Right lobe of liver (tissue), 6 donors: Measurements from ENCODE around the gene HRH2. TPM values are rescaled to one million over a fixed set of nuclear protein-coding genes. Genes with fewer than 3 reads are reported as not detected.
A peak's percentile ranks its signal among the peaks of the same experiment; 100 is the strongest.

ENCODE experiments used
- ATAC-seq, 4 donors: fragments of 200-7000 bp; cut with Tn5 transposase; one replicate each; pipeline ENCODE4 v1.9.1; 2020; ENCODE audit warnings: mild to moderate bottlenecking in 4 of 4, moderate library complexity in 4 of 4
- DNase-seq, 3 donors: peaks; one replicate each; pipeline ENCODE4 v3.0.0-alpha.2; 2020
- H3K27ac ChIP-seq, 3 donors: fragments of 200-600 bp; one replicate each; pipeline ENCODE4 v1.8.0; 2022
- H3K27me3 ChIP-seq, 2 donors: fragments of 200-600 bp; one replicate each; pipeline ENCODE4 v1.8.0; 2022
- H3K36me3 ChIP-seq, 4 donors: fragments of 200-600 bp; sonication (generic) in 1 of 4; one replicate each; pipeline versions ENCODE4 v1.5.1 to v1.8.0; 2017 to 2022; ENCODE audit warnings: control low read depth in 1 of 4
- H3K4me1 ChIP-seq, 4 donors: fragments of 200-600 bp; sonication (generic) in 1 of 4; one replicate each; pipeline versions ENCODE4 v1.5.1 to v1.8.0; 2017 to 2022; ENCODE audit warnings: control low read depth in 1 of 4
- H3K4me3 ChIP-seq, 3 donors: fragments of 200-600 bp; one replicate each; pipeline ENCODE4 v1.8.0; 2022
- H3K9me3 ChIP-seq, 4 donors: fragments of 200-600 bp; sonication (generic) in 1 of 4; one replicate each; pipeline versions ENCODE4 v1.5.1 to v1.8.0; 2017 to 2022; ENCODE audit warnings: control low read depth in 1 of 4
- POLR2A ChIP-seq: fragments of 450-650 bp; IDR thresholded peaks from one replicate; pipeline ENCODE4 v1.6.1; 2017; ENCODE audit warnings: antibody characterized with exemption, mild to moderate bottlenecking
- WGBS: methylation state at CpG from one replicate; pipeline ENCODE4 v1.1.6; 2018; ENCODE audit warnings: low coverage, low lambda C conversion rate; ENCODE audit not compliant: insufficient coverage; ENCODE audit errors: missing lambda C conversion rate; 5-methylcytosine and 5-hydroxymethylcytosine counted together
- intact Hi-C, 2 donors: fragments of 100-400 bp; cut with DNase I; formaldehyde crosslinking; loops; one replicate each; pipeline versions ENCODE4 v1.11.2 to v1.14.1; 2022
- total RNA-seq, 6 experiments: library from RNA; depleted of rRNA in 2 of 6; stranded (reverse); fragments of >200 nt in 2 of 6; fragmentation: NEBNext Ultra II Directional in 3 of 6; extraction: Animal tissue kit (Norgen Biotek cat#: 25700) in 3 of 6; gene quantifications; one replicate each; pipeline versions ENCODE4 v1.1.0 to v1.2.4, GENCODE V29; 2016 to 2023
- TF ChIP-seq, protein P1 (sequence below), 4 donors: fragments of 200-600 bp in 3 of 4; fragments of 450-650 bp in 1 of 4; IDR thresholded peaks; one replicate each; pipeline versions ENCODE4 v1.5.1 to v1.8.0; 2016 to 2022; ENCODE audit warnings: antibody characterized with exemption in 4 of 4, mild to moderate bottlenecking in 2 of 4
- donor health status: DM: no; HTN: yes; CAD: no.
- donor health status: DM: no; HTN: no; CAD: no.
- donor health status: DM: no; HTN: no; CAD: no.
- donor health status: DM: no; HTN: yes; CAD: no.
- donor health status: DM: no; HTN: yes; CAD: no.

The HRH2 gene
- total RNA-seq, 6 experiments from 2014 or later, result 0.29 to 2.5 (median 0.87) TPM

DNA sequence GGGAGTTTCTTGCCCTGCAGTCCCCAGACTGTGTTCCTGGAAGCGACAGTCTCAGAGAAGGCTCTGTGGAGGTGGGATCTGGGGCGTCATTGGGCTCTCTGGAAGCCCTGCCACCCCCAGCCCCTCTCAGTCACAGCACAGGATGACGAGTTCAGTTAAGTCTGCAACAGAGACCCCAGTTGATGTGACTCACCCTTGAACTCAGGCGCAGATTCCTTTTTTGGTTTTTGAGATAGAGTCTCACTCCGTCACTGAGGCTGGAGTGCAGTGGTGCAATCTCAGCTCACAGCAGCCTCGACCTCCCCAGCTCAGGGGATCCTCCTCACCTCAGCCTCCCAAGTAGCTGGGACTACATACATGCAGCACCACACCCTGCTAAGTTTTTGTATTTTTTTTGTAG lies 8.3 kb downstream of the HRH2 start:
- 66% methylated on average over 4 of the region's 6 CpGs for WGBS
- DNase-seq (no peak), ATAC-seq (no peak)
- Histone ChIP-seq H3K4me1 (no peaks in the 10 kb centered on the region), H3K9me3 (no peaks in the 10 kb centered on the region), H3K27me3 (no peaks in the 10 kb centered on the region), H3K4me3 (no peak overlapping the region), H3K27ac (no peak overlapping the region), H3K36me3 (no peaks in the 10 kb centered on the region)
- no peak for TF ChIP-seq POLR2A
- intact Hi-C loops, result no loop called here

DNA sequence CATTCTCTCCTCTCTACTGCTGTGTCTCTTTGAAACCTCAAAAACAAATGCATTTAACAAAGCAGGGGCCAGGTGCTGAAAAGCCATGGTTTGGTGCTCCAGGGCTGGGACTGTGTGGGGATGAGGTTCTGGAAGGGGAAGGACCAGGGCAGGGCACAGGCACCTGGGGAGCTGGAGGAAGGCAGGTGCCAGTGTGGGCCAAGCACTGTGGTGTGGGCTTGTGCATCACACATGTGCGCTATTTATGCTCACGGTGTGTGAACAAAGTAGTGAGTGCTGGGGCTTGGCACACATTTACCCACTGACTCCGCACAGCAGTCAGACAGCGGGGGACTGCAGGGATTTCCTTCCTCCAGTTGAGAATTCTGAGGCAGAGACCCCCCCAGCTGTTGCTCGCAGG lies 10.1 kb downstream of the HRH2 start:
- no peak for TF ChIP-seq POLR2A
- H3K4me1 ChIP-seq, result no peaks in the 10 kb centered on the region
- H3K9me3 ChIP-seq, result no peaks in the 10 kb centered on the region
- H3K27me3 ChIP-seq, result no peaks in the 10 kb centered on the region
- no CpG with 5 or more reads among the region's 5 CpGs for WGBS
- no peak for DNase-seq
- H3K4me3 ChIP-seq, result no peak overlapping the region
- H3K36me3 ChIP-seq, result no peaks in the 10 kb centered on the region
- no peak overlapping the region for H3K27ac ChIP-seq
- intact Hi-C loops, result no loop called here
- ATAC-seq, result no peak

DNA sequence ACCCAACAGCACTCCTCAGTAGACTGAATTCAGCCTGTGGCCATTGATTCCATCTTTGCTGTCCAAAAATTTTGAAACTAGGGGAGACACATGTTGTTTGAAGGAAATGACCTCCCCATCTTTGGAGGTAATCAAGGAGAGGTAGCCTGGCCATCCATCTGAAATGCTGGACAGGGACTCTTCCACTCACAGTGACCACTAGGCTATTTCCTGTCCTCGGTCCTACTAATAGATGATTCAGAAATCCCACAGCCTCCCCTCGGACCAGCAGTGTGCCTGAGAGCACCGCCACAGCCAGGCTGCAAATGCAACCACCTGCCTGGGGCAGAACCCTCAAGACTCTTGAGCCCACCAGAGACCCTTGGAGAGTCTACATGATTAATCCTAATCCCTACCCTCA lies 12.5 kb downstream of the HRH2 start:
- ATAC-seq (no peak), DNase-seq (no peak)
- no peak overlapping the region for H3K4me3 ChIP-seq
- no peaks in the 10 kb centered on the region for H3K4me1 ChIP-seq
- 92% methylated on average over 2 of the region's 3 CpGs for WGBS
- H3K36me3 ChIP-seq, result no peaks in the 10 kb centered on the region
- no peaks in the 10 kb centered on the region for H3K27me3 ChIP-seq
- TF ChIP-seq, protein P1, sequence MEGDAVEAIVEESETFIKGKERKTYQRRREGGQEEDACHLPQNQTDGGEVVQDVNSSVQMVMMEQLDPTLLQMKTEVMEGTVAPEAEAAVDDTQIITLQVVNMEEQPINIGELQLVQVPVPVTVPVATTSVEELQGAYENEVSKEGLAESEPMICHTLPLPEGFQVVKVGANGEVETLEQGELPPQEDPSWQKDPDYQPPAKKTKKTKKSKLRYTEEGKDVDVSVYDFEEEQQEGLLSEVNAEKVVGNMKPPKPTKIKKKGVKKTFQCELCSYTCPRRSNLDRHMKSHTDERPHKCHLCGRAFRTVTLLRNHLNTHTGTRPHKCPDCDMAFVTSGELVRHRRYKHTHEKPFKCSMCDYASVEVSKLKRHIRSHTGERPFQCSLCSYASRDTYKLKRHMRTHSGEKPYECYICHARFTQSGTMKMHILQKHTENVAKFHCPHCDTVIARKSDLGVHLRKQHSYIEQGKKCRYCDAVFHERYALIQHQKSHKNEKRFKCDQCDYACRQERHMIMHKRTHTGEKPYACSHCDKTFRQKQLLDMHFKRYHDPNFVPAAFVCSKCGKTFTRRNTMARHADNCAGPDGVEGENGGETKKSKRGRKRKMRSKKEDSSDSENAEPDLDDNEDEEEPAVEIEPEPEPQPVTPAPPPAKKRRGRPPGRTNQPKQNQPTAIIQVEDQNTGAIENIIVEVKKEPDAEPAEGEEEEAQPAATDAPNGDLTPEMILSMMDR (IDR thresholded peaks at IDR 0.05), result no peak
- no peak for TF ChIP-seq POLR2A
- H3K27ac ChIP-seq, result no peak overlapping the region
- intact Hi-C loops, result no loop called here
- no peaks in the 10 kb centered on the region for H3K9me3 ChIP-seq

DNA sequence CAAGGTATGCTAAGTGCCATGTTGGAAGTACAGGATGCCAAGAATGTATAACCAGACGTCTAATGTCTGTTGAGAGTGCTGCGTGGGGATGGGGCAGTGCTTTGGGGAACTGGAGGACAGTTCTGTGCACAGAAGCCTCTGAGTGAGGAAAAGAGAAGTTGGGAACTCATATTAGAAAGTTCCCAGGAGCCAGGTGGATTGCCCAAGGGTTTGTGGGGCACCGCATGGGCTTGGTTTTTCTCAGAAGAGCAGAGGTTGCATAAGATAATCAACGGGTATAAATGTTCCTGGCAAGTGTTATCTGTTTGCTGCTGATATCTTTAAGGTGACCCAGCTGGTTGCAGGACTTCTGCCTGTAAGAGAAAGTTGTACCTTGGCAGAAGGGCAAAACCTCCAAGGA lies 13.1 kb downstream of the HRH2 start:
- H3K9me3 ChIP-seq, result no peaks in the 10 kb centered on the region
- no peak for DNase-seq
- H3K4me3 ChIP-seq, result no peak overlapping the region
- H3K27ac ChIP-seq, result no peak overlapping the region
- H3K4me1 ChIP-seq, result no peaks in the 10 kb centered on the region
- no peaks in the 10 kb centered on the region for H3K36me3 ChIP-seq
- 6% methylated on average over 4 of the region's 4 CpGs for WGBS
- intact Hi-C loops, result no loop called here
- ATAC-seq, result peak in 1 of 4 donors; percentile 41
- no peaks in the 10 kb centered on the region for H3K27me3 ChIP-seq
- TF ChIP-seq, protein P1 (IDR thresholded peaks at IDR 0.05), result no peak
- no peak for TF ChIP-seq POLR2A

DNA sequence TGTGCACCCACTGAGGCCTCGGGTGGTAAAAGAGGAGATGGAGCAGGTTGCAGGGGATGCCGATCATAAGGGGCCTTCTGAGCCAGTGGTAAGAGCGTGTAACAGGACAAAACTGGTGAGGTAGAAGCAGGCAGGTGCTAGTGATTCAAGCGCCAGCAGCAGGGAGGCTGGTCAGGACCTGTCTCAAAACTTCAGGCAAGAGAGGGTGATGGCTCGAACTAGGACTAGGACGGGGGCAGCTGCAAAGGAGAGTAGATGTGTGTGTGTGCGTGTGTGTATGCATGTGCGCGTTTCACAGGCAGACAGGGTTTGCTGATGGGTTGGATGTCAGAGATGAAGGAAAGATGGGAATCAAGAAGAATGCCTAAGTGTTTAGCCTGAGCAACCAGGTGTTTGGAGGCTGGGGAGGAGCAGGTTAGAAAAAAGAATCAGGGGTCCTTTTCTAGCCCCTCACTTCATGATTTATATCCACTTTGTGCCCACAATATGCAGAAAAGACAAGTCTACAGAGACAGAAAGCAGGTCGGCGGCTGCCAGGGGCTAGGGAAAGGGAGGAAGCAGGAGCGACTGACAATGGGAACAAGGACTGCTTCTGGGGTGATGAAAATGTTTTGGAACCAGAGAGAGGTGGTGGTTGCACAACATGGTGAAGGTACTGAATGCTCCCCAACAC lies 15.2 kb downstream of the HRH2 start:
- Histone ChIP-seq H3K27ac (no peak overlapping the region), H3K36me3 (no peaks in the 10 kb centered on the region), H3K27me3 (no peaks in the 10 kb centered on the region), H3K4me3 (no peak overlapping the region), H3K9me3 (no peaks in the 10 kb centered on the region), H3K4me1 (no peaks in the 10 kb centered on the region)
- intact Hi-C loops, result no loop called here
- no peak for TF ChIP-seq POLR2A
- TF ChIP-seq, protein P1 (IDR thresholded peaks at IDR 0.05), result no peak
- WGBS, result 51% methylated on average over 12 of the region's 12 CpGs
- no peak for ATAC-seq
- DNase-seq, result no peak
